HepG2 (cell line): ENCODE results near the gene IRX3. TPM values are rescaled to one million over a fixed set of nuclear protein-coding genes. Genes with fewer than 3 reads are reported as not detected.

Experiments
- AHR ChIP-seq: IDR thresholded peaks from 2 replicates; pipeline ENCODE4 v1.6.1; 2018; ENCODE audit warnings: missing genetic modification reagents, missing compliant biosample characterization
- BRD4 ChIP-seq: sonication (generic); formaldehyde crosslinking; IDR thresholded peaks from 2 replicates; pipeline ENCODE4 v1.4.0; 2020; ENCODE audit warnings: missing genetic modification reagents
- HMG20A ChIP-seq: IDR thresholded peaks from 2 replicates; pipeline ENCODE4 v1.6.1; 2016; ENCODE audit warnings: borderline replicate concordance
- HNRNPUL1 ChIP-seq: fragments of 200-400 bp; formaldehyde crosslinking; IDR thresholded peaks from 2 replicates; pipeline ENCODE4 v1.6.1; 2017; ENCODE audit warnings: low read depth, mild to moderate bottlenecking, low read length, moderate library complexity
- NRL ChIP-seq: sonication (generic); formaldehyde crosslinking; IDR thresholded peaks from 2 replicates; pipeline ENCODE4 v1.5.0; 2020; ENCODE audit warnings: missing genetic modification reagents, mild to moderate bottlenecking, moderate library complexity, borderline replicate concordance
- SCMH1 ChIP-seq: sonication (generic); formaldehyde crosslinking; IDR thresholded peaks from 2 replicates; pipeline ENCODE4 v1.9.0; 2021; ENCODE audit warnings: missing genetic modification reagents, mild to moderate bottlenecking, borderline replicate concordance
- SSRP1 ChIP-seq: IDR thresholded peaks from 2 replicates; pipeline ENCODE4 v1.6.1; 2016; ENCODE audit warnings: control low read depth
- ZFP36L1 ChIP-seq: sonication (generic); formaldehyde crosslinking; IDR thresholded peaks from 2 replicates; pipeline ENCODE4 v1.8.0; 2022; ENCODE audit warnings: mild to moderate bottlenecking, missing genetic modification reagents, moderate library complexity
- ZNF180 ChIP-seq: sonication (generic); formaldehyde crosslinking; IDR thresholded peaks from 2 replicates; pipeline ENCODE4 v1.4.0; 2020; ENCODE audit warnings: low read depth, missing genetic modification reagents, borderline replicate concordance
- ZNF20 ChIP-seq: sonication (generic); formaldehyde crosslinking; IDR thresholded peaks from 2 replicates; pipeline ENCODE4 v1.4.0; 2020; ENCODE audit warnings: mild to moderate bottlenecking, moderate library complexity, missing genetic modification reagents
- ZNF251 ChIP-seq: sonication (generic); formaldehyde crosslinking; IDR thresholded peaks from 2 replicates; pipeline ENCODE4 v1.9.0; 2021; ENCODE audit warnings: mild to moderate bottlenecking, missing genetic modification reagents
- ZNF253 ChIP-seq: sonication (generic); formaldehyde crosslinking; IDR thresholded peaks from 2 replicates; pipeline ENCODE4 v1.8.0; 2022; ENCODE audit warnings: mild to moderate bottlenecking, missing genetic modification reagents, borderline replicate concordance
- ZNF430 ChIP-seq: sonication (generic); formaldehyde crosslinking; IDR thresholded peaks from 2 replicates; pipeline ENCODE4 v1.9.0; 2021; ENCODE audit warnings: mild to moderate bottlenecking, missing genetic modification reagents
- polyA plus RNA-seq, 8 experiments: library from polyadenylated mRNA; depleted of rRNA in 3 of 8; stranded (reverse) in 7 of 8; unstranded in 1 of 8; fragments of >200 nt; fragmentation: Illumina TruSeq in 4 of 8; extraction: Trizol in 4 of 8; gene quantifications; 2 replicates each; pipeline versions ENCODE4 v1.2.1 to v1.2.3, GENCODE V29; 2011 to 2016; ENCODE audit warnings: low read depth in 4 of 8, missing spikeins in 1 of 8, mixed read lengths in 1 of 8; ENCODE audit not compliant: insufficient read depth in 1 of 8
- total RNA-seq, 5 experiments: library from RNA; depleted of rRNA; stranded (reverse); fragments of >200 nt; fragmentation: Illumina TruSeq; extraction: Trizol; gene quantifications; 2 replicates each; pipeline ENCODE4 v1.2.3, GENCODE V29; 2016; ENCODE audit warnings: low read depth in 1 of 5
- TF ChIP-seq, protein P1 (sequence below): sonication (generic); formaldehyde crosslinking; IDR thresholded peaks from 2 replicates; pipeline ENCODE4 v1.5.1; 2020; ENCODE audit warnings: mild to moderate bottlenecking, moderate library complexity, missing genetic modification reagents
- TF ChIP-seq, protein P2 (sequence below): IDR thresholded peaks from 2 replicates; pipeline ENCODE4 v1.6.1; 2012; ENCODE audit warnings: low read depth, low read length, improper control_type of control experiment
- TF ChIP-seq, protein P3 (sequence below): sonication (generic); formaldehyde crosslinking; conservative IDR thresholded peaks from 2 replicates; pipeline ENCODE4 v1.8.0; 2022; ENCODE audit warnings: low read depth, missing genetic modification reagents
- TF ChIP-seq, protein P4 (sequence below): IDR thresholded peaks from 2 replicates; pipeline ENCODE4 v1.6.1; 2012; ENCODE audit warnings: inconsistent platforms
- TF ChIP-seq, protein P5 (sequence below): sonication (generic); formaldehyde crosslinking; IDR thresholded peaks from 2 replicates; pipeline ENCODE4 v1.8.0; 2022; ENCODE audit warnings: mild to moderate bottlenecking, missing genetic modification reagents, moderate library complexity
- TF ChIP-seq, protein P6 (sequence below), 2 experiments: IDR thresholded peaks; 2 replicates each; pipeline ENCODE4 v1.6.1; 2011 to 2012; ENCODE audit warnings: low read length in 2 of 2, borderline replicate concordance in 1 of 2, low read depth in 1 of 2, mild to moderate bottlenecking in 1 of 2, moderate library complexity in 1 of 2

IRX3 gene
- total and polyA plus RNA-seq, 2 of the 13 experiments (the other 11 are each of a cell fraction or from before 2014, with no cell fraction given), result 9.2 to 16.4 TPM

DNA sequence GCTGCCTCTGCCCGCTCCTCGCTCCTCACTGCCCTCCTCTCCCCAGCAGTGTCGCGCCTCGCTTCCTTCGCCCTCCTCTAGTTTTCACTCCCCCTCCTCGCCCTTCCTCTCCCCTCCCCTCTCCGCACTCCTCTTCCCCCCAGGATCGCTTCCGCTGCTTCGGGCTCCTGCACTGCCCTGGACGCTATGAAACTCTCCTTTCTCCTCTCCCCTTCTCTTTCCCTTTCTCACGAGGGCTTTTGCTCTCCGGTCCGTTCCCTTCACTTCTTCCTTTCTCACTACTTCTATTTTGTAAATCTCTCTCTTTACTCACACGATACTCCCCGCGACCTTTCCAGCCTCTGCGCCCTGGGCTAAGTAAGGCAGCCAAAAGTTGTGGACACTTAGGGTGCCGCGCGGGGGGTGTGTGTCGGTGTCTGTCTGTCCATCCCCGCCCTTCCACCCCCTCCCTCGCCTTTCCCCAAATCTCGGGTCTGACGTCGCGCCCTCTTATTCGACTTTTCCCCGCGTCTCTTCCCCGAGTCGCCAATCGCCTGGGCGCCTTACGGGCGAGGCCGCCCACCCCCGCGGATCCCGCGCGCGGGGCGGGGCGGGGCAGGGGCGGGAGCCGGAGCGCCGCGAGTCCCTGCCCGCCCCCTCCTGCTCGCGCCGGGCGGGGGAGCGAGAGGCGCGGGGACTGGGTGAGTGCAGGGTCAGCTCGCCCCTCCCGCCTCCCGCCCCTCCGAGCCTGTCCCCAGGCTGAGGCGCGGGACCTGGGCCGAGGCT is at the start of gene IRX3 (continued):
- TF ChIP-seq, protein P1, sequence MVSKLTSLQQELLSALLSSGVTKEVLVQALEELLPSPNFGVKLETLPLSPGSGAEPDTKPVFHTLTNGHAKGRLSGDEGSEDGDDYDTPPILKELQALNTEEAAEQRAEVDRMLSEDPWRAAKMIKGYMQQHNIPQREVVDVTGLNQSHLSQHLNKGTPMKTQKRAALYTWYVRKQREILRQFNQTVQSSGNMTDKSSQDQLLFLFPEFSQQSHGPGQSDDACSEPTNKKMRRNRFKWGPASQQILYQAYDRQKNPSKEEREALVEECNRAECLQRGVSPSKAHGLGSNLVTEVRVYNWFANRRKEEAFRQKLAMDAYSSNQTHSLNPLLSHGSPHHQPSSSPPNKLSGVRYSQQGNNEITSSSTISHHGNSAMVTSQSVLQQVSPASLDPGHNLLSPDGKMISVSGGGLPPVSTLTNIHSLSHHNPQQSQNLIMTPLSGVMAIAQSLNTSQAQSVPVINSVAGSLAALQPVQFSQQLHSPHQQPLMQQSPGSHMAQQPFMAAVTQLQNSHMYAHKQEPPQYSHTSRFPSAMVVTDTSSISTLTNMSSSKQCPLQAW (CRISPR knock-in tag), result peak; percentile 43; the same call in 1 of the 2 replicates
- TF ChIP-seq BRD4, result no peak
- no peak for TF ChIP-seq ZNF20
- no peak for TF ChIP-seq ZNF180 (CRISPR knock-in tag)
- no peak for TF ChIP-seq SCMH1 (CRISPR knock-in tag)
- TF ChIP-seq HMG20A (CRISPR knock-in tag), result 0 out of 2 replicates have a peak, but pooled peaks have one; percentile 21
- TF ChIP-seq, protein P2, sequence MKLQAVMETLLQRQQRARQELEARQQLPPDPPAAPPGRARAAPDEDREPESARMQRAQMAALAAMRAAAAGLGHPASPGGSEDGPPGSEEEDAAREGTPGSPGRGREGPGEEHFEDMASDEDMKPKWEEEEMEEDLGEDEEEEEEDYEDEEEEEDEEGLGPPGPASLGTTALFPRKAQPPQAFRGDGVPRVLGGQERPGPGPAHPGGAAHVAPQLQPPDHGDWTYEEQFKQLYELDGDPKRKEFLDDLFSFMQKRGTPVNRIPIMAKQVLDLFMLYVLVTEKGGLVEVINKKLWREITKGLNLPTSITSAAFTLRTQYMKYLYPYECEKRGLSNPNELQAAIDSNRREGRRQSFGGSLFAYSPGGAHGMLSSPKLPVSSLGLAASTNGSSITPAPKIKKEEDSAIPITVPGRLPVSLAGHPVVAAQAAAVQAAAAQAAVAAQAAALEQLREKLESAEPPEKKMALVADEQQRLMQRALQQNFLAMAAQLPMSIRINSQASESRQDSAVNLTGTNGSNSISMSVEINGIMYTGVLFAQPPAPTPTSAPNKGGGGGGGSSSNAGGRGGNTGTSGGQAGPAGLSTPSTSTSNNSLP, result no peak
- TF ChIP-seq, protein P3, sequence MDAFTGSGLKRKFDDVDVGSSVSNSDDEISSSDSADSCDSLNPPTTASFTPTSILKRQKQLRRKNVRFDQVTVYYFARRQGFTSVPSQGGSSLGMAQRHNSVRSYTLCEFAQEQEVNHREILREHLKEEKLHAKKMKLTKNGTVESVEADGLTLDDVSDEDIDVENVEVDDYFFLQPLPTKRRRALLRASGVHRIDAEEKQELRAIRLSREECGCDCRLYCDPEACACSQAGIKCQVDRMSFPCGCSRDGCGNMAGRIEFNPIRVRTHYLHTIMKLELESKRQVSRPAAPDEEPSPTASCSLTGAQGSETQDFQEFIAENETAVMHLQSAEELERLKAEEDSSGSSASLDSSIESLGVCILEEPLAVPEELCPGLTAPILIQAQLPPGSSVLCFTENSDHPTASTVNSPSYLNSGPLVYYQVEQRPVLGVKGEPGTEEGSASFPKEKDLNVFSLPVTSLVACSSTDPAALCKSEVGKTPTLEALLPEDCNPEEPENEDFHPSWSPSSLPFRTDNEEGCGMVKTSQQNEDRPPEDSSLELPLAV (CRISPR knock-in tag), result no peak
- TF ChIP-seq, protein P4, sequence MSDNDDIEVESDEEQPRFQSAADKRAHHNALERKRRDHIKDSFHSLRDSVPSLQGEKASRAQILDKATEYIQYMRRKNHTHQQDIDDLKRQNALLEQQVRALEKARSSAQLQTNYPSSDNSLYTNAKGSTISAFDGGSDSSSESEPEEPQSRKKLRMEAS, result peak; percentile 43
- TF ChIP-seq HNRNPUL1, result no peak
- TF ChIP-seq ZNF251 (CRISPR knock-in tag), result no peak
- TF ChIP-seq, protein P5, sequence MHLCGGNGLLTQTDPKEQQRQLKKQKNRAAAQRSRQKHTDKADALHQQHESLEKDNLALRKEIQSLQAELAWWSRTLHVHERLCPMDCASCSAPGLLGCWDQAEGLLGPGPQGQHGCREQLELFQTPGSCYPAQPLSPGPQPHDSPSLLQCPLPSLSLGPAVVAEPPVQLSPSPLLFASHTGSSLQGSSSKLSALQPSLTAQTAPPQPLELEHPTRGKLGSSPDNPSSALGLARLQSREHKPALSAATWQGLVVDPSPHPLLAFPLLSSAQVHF (CRISPR knock-in tag), result no peak
- peak; percentile 73; the same call in 1 of the 2 replicates for TF ChIP-seq AHR (CRISPR knock-in tag)
- TF ChIP-seq SSRP1, result no peak
- 0 out of 2 replicates have a peak, but pooled peaks have one; percentile 59 for TF ChIP-seq ZNF253 (CRISPR knock-in tag)
- TF ChIP-seq ZNF430 (CRISPR knock-in tag), result no peak
- peak; percentile 61; the same call in 1 of the 2 replicates for TF ChIP-seq NRL (CRISPR knock-in tag)
- 0 out of 2 replicates have a peak, but pooled peaks have one; percentile 50 for TF ChIP-seq ZFP36L1 (CRISPR knock-in tag)
- TF ChIP-seq, protein P6, sequence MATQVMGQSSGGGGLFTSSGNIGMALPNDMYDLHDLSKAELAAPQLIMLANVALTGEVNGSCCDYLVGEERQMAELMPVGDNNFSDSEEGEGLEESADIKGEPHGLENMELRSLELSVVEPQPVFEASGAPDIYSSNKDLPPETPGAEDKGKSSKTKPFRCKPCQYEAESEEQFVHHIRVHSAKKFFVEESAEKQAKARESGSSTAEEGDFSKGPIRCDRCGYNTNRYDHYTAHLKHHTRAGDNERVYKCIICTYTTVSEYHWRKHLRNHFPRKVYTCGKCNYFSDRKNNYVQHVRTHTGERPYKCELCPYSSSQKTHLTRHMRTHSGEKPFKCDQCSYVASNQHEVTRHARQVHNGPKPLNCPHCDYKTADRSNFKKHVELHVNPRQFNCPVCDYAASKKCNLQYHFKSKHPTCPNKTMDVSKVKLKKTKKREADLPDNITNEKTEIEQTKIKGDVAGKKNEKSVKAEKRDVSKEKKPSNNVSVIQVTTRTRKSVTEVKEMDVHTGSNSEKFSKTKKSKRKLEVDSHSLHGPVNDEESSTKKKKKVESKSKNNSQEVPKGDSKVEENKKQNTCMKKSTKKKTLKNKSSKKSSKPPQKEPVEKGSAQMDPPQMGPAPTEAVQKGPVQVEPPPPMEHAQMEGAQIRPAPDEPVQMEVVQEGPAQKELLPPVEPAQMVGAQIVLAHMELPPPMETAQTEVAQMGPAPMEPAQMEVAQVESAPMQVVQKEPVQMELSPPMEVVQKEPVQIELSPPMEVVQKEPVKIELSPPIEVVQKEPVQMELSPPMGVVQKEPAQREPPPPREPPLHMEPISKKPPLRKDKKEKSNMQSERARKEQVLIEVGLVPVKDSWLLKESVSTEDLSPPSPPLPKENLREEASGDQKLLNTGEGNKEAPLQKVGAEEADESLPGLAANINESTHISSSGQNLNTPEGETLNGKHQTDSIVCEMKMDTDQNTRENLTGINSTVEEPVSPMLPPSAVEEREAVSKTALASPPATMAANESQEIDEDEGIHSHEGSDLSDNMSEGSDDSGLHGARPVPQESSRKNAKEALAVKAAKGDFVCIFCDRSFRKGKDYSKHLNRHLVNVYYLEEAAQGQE (IDR thresholded peaks at IDR 0.05; ENCODE audit: borderline replicate concordance in 1 of 2, low read depth in 1 of 2, low read length in 2 of 2), result no peak
